ENCODE measurements around the gene AHRR. TPM values are rescaled to one million over a fixed set of nuclear protein-coding genes. Genes with fewer than 3 reads are reported as not detected.

Gene AHRR
- total RNA-seq, 1 experiment from 2014 or later, result 2.2 TPM

GRCh38 chr5:385321-385720 lies 63.8 kb downstream of the AHRR start:
- H2AFZ ChIP-seq (ENCODE audit: low read length), result no peak overlapping the region

More at GRCh38 chr5:385321-385720, 63.8 kb downstream of the AHRR start:
- no peak overlapping the region for H3K9ac ChIP-seq (ENCODE audit: extremely low read depth, insufficient read length, low read length)
- Mint-ChIP-seq H3K36me3 (ENCODE audit: insufficient read depth in 1 of 3, low read depth in 3 of 3) (peaks cover 0 to 7% (median 0%) of the 10 kb centered on the region in 3 experiments; a peak in 1 of 7 replicates), H3K4me3 (no peak overlapping the region), H3K9me3 (peaks cover 0 to 5% of the 10 kb centered on the region in 2 experiments; a peak in 2 of 5 replicates), H3K4me1 (peaks cover 2 to 11% of the 10 kb centered on the region in 2 experiments), H3K27ac (no peak overlapping the region), H3K27me3 (ENCODE audit: low read depth) (peaks cover 12% of the 10 kb centered on the region)
- H3K18ac ChIP-seq (ENCODE audit: insufficient read length, low read depth, low read length), result no peak overlapping the region
- no peak overlapping the region for H3K4me2 ChIP-seq (ENCODE audit: insufficient read depth, insufficient read length, low read length)
- no peak overlapping the region for H2BK15ac ChIP-seq (ENCODE audit: low read depth, low read length)
- no peak overlapping the region for H2BK12ac ChIP-seq (ENCODE audit: insufficient read length, low read depth, low read length)
- no peak overlapping the region for H2BK5ac ChIP-seq (ENCODE audit: insufficient read length, low read length)
- no peak overlapping the region for H3T11ph ChIP-seq (ENCODE audit: low read length)
- no peak overlapping the region for H2BK20ac ChIP-seq (ENCODE audit: low read depth, low read length, poor library complexity, severe bottlenecking)
- H4K5ac ChIP-seq (ENCODE audit: insufficient read length, low read depth, low read length), result no peak overlapping the region
- H3K14ac ChIP-seq (ENCODE audit: insufficient read depth, low read length), result no peak overlapping the region
- H2AK5ac ChIP-seq (ENCODE audit: insufficient read length, low read length), result no peak overlapping the region
- H2BK120ac ChIP-seq (ENCODE audit: low read depth, low read length, poor library complexity, severe bottlenecking), result no peak overlapping the region
- no CpG with 5 or more reads among the region's 1 CpG for WGBS (ENCODE audit: extremely low coverage, insufficient read length, low lambda C conversion rate)
- H3K4me1 ChIP-seq (ENCODE audit: insufficient read depth, low read length), result no peaks in the 10 kb centered on the region
- TF ChIP-seq, protein P1, sequence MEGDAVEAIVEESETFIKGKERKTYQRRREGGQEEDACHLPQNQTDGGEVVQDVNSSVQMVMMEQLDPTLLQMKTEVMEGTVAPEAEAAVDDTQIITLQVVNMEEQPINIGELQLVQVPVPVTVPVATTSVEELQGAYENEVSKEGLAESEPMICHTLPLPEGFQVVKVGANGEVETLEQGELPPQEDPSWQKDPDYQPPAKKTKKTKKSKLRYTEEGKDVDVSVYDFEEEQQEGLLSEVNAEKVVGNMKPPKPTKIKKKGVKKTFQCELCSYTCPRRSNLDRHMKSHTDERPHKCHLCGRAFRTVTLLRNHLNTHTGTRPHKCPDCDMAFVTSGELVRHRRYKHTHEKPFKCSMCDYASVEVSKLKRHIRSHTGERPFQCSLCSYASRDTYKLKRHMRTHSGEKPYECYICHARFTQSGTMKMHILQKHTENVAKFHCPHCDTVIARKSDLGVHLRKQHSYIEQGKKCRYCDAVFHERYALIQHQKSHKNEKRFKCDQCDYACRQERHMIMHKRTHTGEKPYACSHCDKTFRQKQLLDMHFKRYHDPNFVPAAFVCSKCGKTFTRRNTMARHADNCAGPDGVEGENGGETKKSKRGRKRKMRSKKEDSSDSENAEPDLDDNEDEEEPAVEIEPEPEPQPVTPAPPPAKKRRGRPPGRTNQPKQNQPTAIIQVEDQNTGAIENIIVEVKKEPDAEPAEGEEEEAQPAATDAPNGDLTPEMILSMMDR (conservative IDR thresholded peaks at IDR 0.05), result no peak
- H3K27me3 ChIP-seq (ENCODE audit: insufficient read depth, low read length), result no peaks in the 10 kb centered on the region; the same call in 1 of the 2 replicates
- H3K23me2 ChIP-seq (ENCODE audit: insufficient read length, low read depth, low read length, poor library complexity, severe bottlenecking), result no peaks in the 10 kb centered on the region
- H3K27ac ChIP-seq (ENCODE audit: insufficient read length, low read depth, low read length), result no peak overlapping the region
- peaks cover 3% of the 10 kb centered on the region for H4K20me1 ChIP-seq (ENCODE audit: control insufficient read depth, insufficient read depth, insufficient read length)
- H3K79me2 ChIP-seq (ENCODE audit: insufficient read depth, low read length), result no peaks in the 10 kb centered on the region
- H3K79me1 ChIP-seq (ENCODE audit: insufficient read depth, low read depth, low read length, poor library complexity, severe bottlenecking), result no peaks in the 10 kb centered on the region
- H3K56ac ChIP-seq (ENCODE audit: insufficient read length, low read depth, low read length), result no peak overlapping the region
- H3K4ac ChIP-seq (ENCODE audit: low read depth, low read length), result no peak overlapping the region
- H4K8ac ChIP-seq (replicated peaks; ENCODE audit: insufficient read length, low read depth, low read length), result no peak overlapping the region
- no peak overlapping the region for H4K91ac ChIP-seq (ENCODE audit: insufficient read length, low read depth, low read length)
- no peak overlapping the region for H3K23ac ChIP-seq (ENCODE audit: insufficient read length, low read depth, low read length)
- DNase-seq, result no peak
- H3K9me3 ChIP-seq (ENCODE audit: control insufficient read depth, low read depth, low read length), result no peaks in the 10 kb centered on the region
